Sigmoid colon (tissue), 4 donors: ENCODE measurements around the gene CRYBB3.

Experiments
- CTCF ChIP-seq, 4 experiments: fragments of 450-650 bp in 3 of 4; fragments of 200-600 bp in 1 of 4; IDR thresholded peaks; one replicate each; pipeline ENCODE4 v1.5.1; 2016 to 2019; ENCODE audit warnings: antibody characterized with exemption in 4 of 4, mild to moderate bottlenecking in 3 of 4, moderate library complexity in 2 of 4
- POLR2A ChIP-seq, 2 donors: fragments of 450-650 bp; IDR thresholded peaks; one replicate each; pipeline ENCODE4 v1.6.1; 2016; ENCODE audit warnings: antibody characterized with exemption in 2 of 2, mild to moderate bottlenecking in 2 of 2, moderate library complexity in 2 of 2
- POLR2AphosphoS5 ChIP-seq, 4 donors: sonication (generic); formaldehyde crosslinking; IDR thresholded peaks; one replicate each; pipeline ENCODE4 v1.6.1; 2017; ENCODE audit warnings: antibody characterized with exemption in 4 of 4

- no peak for TF ChIP-seq CTCF (IDR thresholded peaks at IDR 0.05)
- TF ChIP-seq POLR2AphosphoS5 (IDR thresholded peaks at IDR 0.05) = no peak
- TF ChIP-seq POLR2A (IDR thresholded peaks at IDR 0.05) = no peak
Observed at GRCh38 chr22:25176175-25176574, 23.5 kb upstream of the CRYBB3 start.
